Suprapubic skin (tissue), 3 donors: ENCODE data around the gene SLC26A2.

ENCODE experiments used
- POLR2A ChIP-seq, 2 donors: fragments of 450-650 bp; IDR thresholded peaks; one replicate each; pipeline ENCODE4 v1.6.1; 2017; ENCODE audit warnings: antibody characterized with exemption in 2 of 2, mild to moderate bottlenecking in 2 of 2, moderate library complexity in 2 of 2
- TF ChIP-seq, protein P1 (sequence below), 2 donors: fragments of 200-600 bp in 1 of 2; fragments of 450-650 bp in 1 of 2; sonication (generic) in 1 of 2; IDR thresholded peaks; one replicate each; pipeline ENCODE4 v1.5.1; 2016 to 2019; ENCODE audit warnings: antibody characterized with exemption in 2 of 2, mild to moderate bottlenecking in 1 of 2, moderate library complexity in 1 of 2

DNA sequence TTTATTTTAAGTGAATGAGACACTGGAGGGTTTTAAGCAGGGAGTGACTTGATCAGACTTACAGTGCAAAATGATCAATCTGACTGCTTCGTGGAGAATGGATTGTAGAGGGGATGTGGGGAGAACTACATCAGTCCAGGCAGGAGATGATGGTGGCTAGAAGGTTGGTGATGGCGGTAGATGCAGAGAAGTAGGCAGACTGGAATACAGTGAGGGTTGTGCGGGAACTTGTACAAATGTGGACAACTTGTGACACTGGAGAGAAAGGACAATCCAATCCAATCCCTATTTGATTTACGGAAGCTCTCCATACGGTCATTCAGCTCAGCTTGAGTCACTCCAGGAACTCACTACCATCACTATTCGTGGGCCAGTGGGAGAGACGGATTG lies 39.3 kb downstream of the SLC26A2 start:
- TF ChIP-seq, protein P1, sequence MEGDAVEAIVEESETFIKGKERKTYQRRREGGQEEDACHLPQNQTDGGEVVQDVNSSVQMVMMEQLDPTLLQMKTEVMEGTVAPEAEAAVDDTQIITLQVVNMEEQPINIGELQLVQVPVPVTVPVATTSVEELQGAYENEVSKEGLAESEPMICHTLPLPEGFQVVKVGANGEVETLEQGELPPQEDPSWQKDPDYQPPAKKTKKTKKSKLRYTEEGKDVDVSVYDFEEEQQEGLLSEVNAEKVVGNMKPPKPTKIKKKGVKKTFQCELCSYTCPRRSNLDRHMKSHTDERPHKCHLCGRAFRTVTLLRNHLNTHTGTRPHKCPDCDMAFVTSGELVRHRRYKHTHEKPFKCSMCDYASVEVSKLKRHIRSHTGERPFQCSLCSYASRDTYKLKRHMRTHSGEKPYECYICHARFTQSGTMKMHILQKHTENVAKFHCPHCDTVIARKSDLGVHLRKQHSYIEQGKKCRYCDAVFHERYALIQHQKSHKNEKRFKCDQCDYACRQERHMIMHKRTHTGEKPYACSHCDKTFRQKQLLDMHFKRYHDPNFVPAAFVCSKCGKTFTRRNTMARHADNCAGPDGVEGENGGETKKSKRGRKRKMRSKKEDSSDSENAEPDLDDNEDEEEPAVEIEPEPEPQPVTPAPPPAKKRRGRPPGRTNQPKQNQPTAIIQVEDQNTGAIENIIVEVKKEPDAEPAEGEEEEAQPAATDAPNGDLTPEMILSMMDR (IDR thresholded peaks at IDR 0.05) = no peak
- no peak for TF ChIP-seq POLR2A (IDR thresholded peaks at IDR 0.05)
